H9 (cell line): ENCODE results near the gene COG4. TPM values are rescaled to one million over a fixed set of nuclear protein-coding genes. Genes with fewer than 3 reads are reported as not detected.

ENCODE experiments used
- DNase-seq: peaks from one replicate; pipeline ENCODE4 v3.0.0-alpha.2; 2017
- H2AFZ ChIP-seq: one replicate; pipeline ENCODE4 v1.6.1; 2013; ENCODE audit warnings: mild to moderate bottlenecking, low read length, control low read depth, moderate library complexity
- H2AK5ac ChIP-seq: 2 replicates; pipeline ENCODE4 v1.6.1; 2013; ENCODE audit warnings: low read length, control low read depth, mixed read lengths; ENCODE audit not compliant: insufficient read length
- H2BK120ac ChIP-seq: one replicate; pipeline ENCODE4 v1.6.1; 2013; ENCODE audit warnings: low read depth, mild to moderate bottlenecking, low read length, control low read depth, inconsistent platforms; ENCODE audit not compliant: poor library complexity, severe bottlenecking
- H2BK12ac ChIP-seq: 2 replicates; pipeline ENCODE4 v1.6.1; 2013; ENCODE audit warnings: low read length, control low read depth, mixed read lengths, low read depth; ENCODE audit not compliant: insufficient read length
- H2BK15ac ChIP-seq: 2 replicates; pipeline ENCODE4 v1.6.1; 2013; ENCODE audit warnings: low read depth, low read length, control low read depth
- H2BK20ac ChIP-seq: one replicate; pipeline ENCODE4 v1.6.1; 2013; ENCODE audit warnings: low read depth, mild to moderate bottlenecking, low read length, control low read depth, inconsistent platforms; ENCODE audit not compliant: poor library complexity, severe bottlenecking
- H2BK5ac ChIP-seq: 2 replicates; pipeline ENCODE4 v1.6.1; 2013; ENCODE audit warnings: low read length, control low read depth, mixed read lengths; ENCODE audit not compliant: insufficient read length
- H3K14ac ChIP-seq: 2 replicates; pipeline ENCODE4 v1.6.1; 2013; ENCODE audit warnings: low read length, control low read depth; ENCODE audit not compliant: insufficient read depth
- H3K18ac ChIP-seq: 2 replicates; pipeline ENCODE4 v1.6.1; 2013; ENCODE audit warnings: low read depth, mild to moderate bottlenecking, mixed read lengths, low read length, control low read depth; ENCODE audit not compliant: insufficient read length
- H3K23ac ChIP-seq: 2 replicates; pipeline ENCODE4 v1.6.1; 2013; ENCODE audit warnings: low read length, control low read depth, mixed read lengths, low read depth; ENCODE audit not compliant: insufficient read length
- H3K23me2 ChIP-seq: 2 replicates; pipeline ENCODE4 v1.6.1; 2013; ENCODE audit warnings: low read depth, mild to moderate bottlenecking, mixed read lengths, low read length, control low read depth; ENCODE audit not compliant: insufficient read length, poor library complexity, severe bottlenecking
- H3K27ac ChIP-seq: 2 replicates; pipeline ENCODE4 v1.5.1; 2013; ENCODE audit warnings: low read length, control low read depth, mixed read lengths, low read depth; ENCODE audit not compliant: insufficient read length
- H3K27me3 ChIP-seq: 2 replicates; pipeline ENCODE4 v1.6.1; 2013; ENCODE audit warnings: low read length, control low read depth, inconsistent platforms; ENCODE audit not compliant: insufficient read depth
- H3K4ac ChIP-seq: 2 replicates; pipeline ENCODE4 v1.6.1; 2013; ENCODE audit warnings: low read depth, mild to moderate bottlenecking, control low read depth, inconsistent platforms, low read length, moderate library complexity
- H3K4me1 ChIP-seq: 2 replicates; pipeline ENCODE4 v1.6.1; 2013; ENCODE audit warnings: low read length, control low read depth, inconsistent platforms; ENCODE audit not compliant: insufficient read depth
- H3K4me2 ChIP-seq: 2 replicates; pipeline ENCODE4 v1.6.1; 2013; ENCODE audit warnings: low read length, control low read depth, mixed read lengths; ENCODE audit not compliant: insufficient read length, insufficient read depth
- H3K56ac ChIP-seq: 2 replicates; pipeline ENCODE4 v1.6.1; 2013; ENCODE audit warnings: low read depth, mild to moderate bottlenecking, mixed read lengths, low read length, control low read depth; ENCODE audit not compliant: insufficient read length
- H3K79me1 ChIP-seq: 2 replicates; pipeline ENCODE4 v1.6.1; 2013; ENCODE audit warnings: low read depth, mild to moderate bottlenecking, moderate library complexity, low read length, control low read depth, inconsistent platforms; ENCODE audit not compliant: insufficient read depth, poor library complexity, severe bottlenecking
- H3K79me2 ChIP-seq: 2 replicates; pipeline ENCODE4 v1.6.1; 2013; ENCODE audit warnings: low read length, control low read depth, inconsistent platforms; ENCODE audit not compliant: insufficient read depth
- H3K9ac ChIP-seq: 2 replicates; pipeline ENCODE4 v1.6.1; 2013; ENCODE audit warnings: low read length, control low read depth, mixed read lengths; ENCODE audit not compliant: insufficient read length; ENCODE audit errors: extremely low read depth
- H3K9me3 ChIP-seq: one replicate; pipeline ENCODE4 v1.6.1; 2013; ENCODE audit warnings: low read depth, low read length, inconsistent platforms; ENCODE audit not compliant: control insufficient read depth
- H3T11ph ChIP-seq: one replicate; pipeline ENCODE4 v1.6.1; 2013; ENCODE audit warnings: mild to moderate bottlenecking, low read length, control low read depth, inconsistent platforms
- H4K20me1 ChIP-seq: one replicate; pipeline ENCODE4 v1.6.1; 2013; ENCODE audit not compliant: control insufficient read depth, insufficient read length, insufficient read depth
- H4K5ac ChIP-seq: 2 replicates; pipeline ENCODE4 v1.6.1; 2013; ENCODE audit warnings: low read depth, mild to moderate bottlenecking, mixed read lengths, low read length, control low read depth; ENCODE audit not compliant: insufficient read length
- H4K8ac ChIP-seq: replicated peaks from 2 replicates; pipeline ENCODE4 v1.6.1; 2013; ENCODE audit warnings: low read length, control low read depth, mixed read lengths, low read depth; ENCODE audit not compliant: insufficient read length
- H4K91ac ChIP-seq: 2 replicates; pipeline ENCODE4 v1.6.1; 2013; ENCODE audit warnings: low read depth, mild to moderate bottlenecking, moderate library complexity, mixed read lengths, low read length, control low read depth; ENCODE audit not compliant: insufficient read length
- H3K27ac Mint-ChIP-seq, 3 experiments: 2 replicates in 2 of 3; 3 replicates in 1 of 3; pipeline ENCODE4 v1.8.0; 2020 to 2021; ENCODE audit warnings: mixed read lengths in 3 of 3, mild to moderate bottlenecking in 1 of 3, moderate library complexity in 1 of 3
- H3K27me3 Mint-ChIP-seq: 2 replicates; pipeline ENCODE4 v1.8.0; 2021; ENCODE audit warnings: low read depth, mild to moderate bottlenecking, moderate library complexity, mixed read lengths
- H3K36me3 Mint-ChIP-seq, 3 experiments: 2 replicates in 2 of 3; 3 replicates in 1 of 3; pipeline ENCODE4 v1.8.0; 2020 to 2021; ENCODE audit warnings: low read depth in 3 of 3, mixed read lengths in 3 of 3; ENCODE audit not compliant: insufficient read depth in 1 of 3
- H3K4me1 Mint-ChIP-seq, 2 experiments: 2 replicates each; pipeline ENCODE4 v1.8.0; 2020; ENCODE audit warnings: mixed read lengths in 2 of 2
- H3K4me3 Mint-ChIP-seq, 2 experiments: 2 replicates in 1 of 2; 3 replicates in 1 of 2; pipeline ENCODE4 v1.8.0; 2020 to 2021; ENCODE audit warnings: mild to moderate bottlenecking in 2 of 2, mixed read lengths in 2 of 2, moderate library complexity in 1 of 2
- H3K9me3 Mint-ChIP-seq, 2 experiments: 2 replicates in 1 of 2; 3 replicates in 1 of 2; pipeline ENCODE4 v1.8.0; 2020; ENCODE audit warnings: mild to moderate bottlenecking in 2 of 2, mixed read lengths in 2 of 2, moderate library complexity in 1 of 2
- WGBS: extraction: QIAGEN DNeasy Blood & Tissue Kit; methylation state at CpG from one replicate; pipeline ENCODE4 v1.1.7; 2013; ENCODE audit warnings: missing lambda C conversion rate, low lambda C conversion rate, mixed read lengths; ENCODE audit not compliant: insufficient read length; ENCODE audit errors: extremely low coverage; 5-methylcytosine and 5-hydroxymethylcytosine counted together
- total RNA-seq: library from RNA; stranded (reverse); gene quantifications from 2 replicates; pipeline ENCODE4 v1.2.1, GENCODE V29; 2021
- TF ChIP-seq, protein P1 (sequence below): fragments of 200-600 bp; sonication (generic); conservative IDR thresholded peaks from 3 replicates; pipeline ENCODE4 v1.8.0; 2021; ENCODE audit warnings: antibody characterized with exemption, mild to moderate bottlenecking

Gene COG4
- total RNA-seq, 1 experiment from 2014 or later = 51.9 TPM

DNA sequence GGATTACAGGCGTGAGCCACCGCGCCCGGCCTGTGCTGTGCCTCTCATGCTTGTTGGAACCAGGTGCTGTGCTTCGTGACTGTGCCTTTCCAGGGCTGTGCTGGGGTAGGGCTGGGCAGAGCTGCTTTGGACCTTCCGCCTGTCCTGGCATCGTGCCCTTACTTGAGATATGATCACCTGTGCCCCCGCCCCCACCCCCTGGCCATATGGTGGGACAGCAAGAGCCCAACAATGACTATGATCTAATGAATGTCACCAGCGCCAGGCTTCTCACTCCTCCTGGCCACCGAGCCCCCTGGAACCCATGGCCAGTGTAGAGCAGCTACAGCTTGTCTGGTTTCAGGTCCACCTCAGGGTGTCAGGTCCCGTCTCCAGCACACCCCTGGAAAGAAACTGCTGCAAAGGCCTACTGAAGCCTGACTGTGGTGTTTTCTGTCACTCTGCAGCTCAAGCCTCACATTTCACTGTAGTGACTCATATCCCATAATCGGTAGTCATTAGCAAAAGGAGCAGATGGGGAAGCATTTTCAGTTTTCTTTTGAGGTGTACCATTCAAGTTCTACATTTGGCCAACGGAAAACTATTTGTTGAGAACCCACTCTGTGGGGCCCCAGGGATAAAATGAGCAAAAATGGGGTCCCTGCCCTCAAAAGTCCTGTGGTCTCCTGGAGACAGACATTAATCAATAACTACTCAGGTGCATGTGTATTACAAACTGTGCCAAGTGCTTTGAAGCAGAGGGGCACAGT, 46.9 kb downstream of the COG4 start:
- Histone ChIP-seq H2AK5ac (no peak overlapping the region), H3K14ac (no peak overlapping the region), H3K79me2 (no peaks in the 10 kb centered on the region), H4K8ac (no peak overlapping the region), H3K4ac (no peak overlapping the region), H2BK5ac (no peak overlapping the region), H3K9ac (no peak overlapping the region), H3K79me1 (no peaks in the 10 kb centered on the region), H3K9me3 (no peaks in the 10 kb centered on the region), H2BK15ac (no peak overlapping the region), H3K56ac (no peak overlapping the region), H2BK20ac (no peak overlapping the region), H3K23me2 (no peaks in the 10 kb centered on the region), H3K27me3 (no peaks in the 10 kb centered on the region), H4K5ac (no peak overlapping the region), H3K18ac (no peak overlapping the region), H3K23ac (no peak overlapping the region), H2BK12ac (no peak overlapping the region), H3K27ac (no peak overlapping the region), H3K4me2 (no peak overlapping the region), H4K20me1 (peaks cover 3% of the 10 kb centered on the region), H3T11ph (no peak overlapping the region), H2AFZ (no peak overlapping the region), H3K4me1 (no peaks in the 10 kb centered on the region; the same call in 1 of the 2 replicates), H4K91ac (no peak overlapping the region), H2BK120ac (no peak overlapping the region)
- WGBS = no CpG with 5 or more reads among the region's 13 CpGs
- no peak for DNase-seq
- Mint-ChIP-seq H3K36me3 (peaks cover 0 to 13% (median 8%) of the 10 kb centered on the region in 3 experiments; a peak in 5 of 7 replicates), H3K27me3 (no peaks in the 10 kb centered on the region), H3K4me1 (peaks cover 4 to 8% of the 10 kb centered on the region in 2 experiments; a peak in 3 of 4 replicates), H3K27ac (no peak overlapping the region; a peak in 1 of 7 replicates), H3K9me3 (no peaks in the 10 kb centered on the region), H3K4me3 (no peak overlapping the region; a peak in 1 of 5 replicates)
- TF ChIP-seq, protein P1, sequence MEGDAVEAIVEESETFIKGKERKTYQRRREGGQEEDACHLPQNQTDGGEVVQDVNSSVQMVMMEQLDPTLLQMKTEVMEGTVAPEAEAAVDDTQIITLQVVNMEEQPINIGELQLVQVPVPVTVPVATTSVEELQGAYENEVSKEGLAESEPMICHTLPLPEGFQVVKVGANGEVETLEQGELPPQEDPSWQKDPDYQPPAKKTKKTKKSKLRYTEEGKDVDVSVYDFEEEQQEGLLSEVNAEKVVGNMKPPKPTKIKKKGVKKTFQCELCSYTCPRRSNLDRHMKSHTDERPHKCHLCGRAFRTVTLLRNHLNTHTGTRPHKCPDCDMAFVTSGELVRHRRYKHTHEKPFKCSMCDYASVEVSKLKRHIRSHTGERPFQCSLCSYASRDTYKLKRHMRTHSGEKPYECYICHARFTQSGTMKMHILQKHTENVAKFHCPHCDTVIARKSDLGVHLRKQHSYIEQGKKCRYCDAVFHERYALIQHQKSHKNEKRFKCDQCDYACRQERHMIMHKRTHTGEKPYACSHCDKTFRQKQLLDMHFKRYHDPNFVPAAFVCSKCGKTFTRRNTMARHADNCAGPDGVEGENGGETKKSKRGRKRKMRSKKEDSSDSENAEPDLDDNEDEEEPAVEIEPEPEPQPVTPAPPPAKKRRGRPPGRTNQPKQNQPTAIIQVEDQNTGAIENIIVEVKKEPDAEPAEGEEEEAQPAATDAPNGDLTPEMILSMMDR = no peak
